Mesothelial cell of epicardium (in vitro differentiated cells): ENCODE measurements around the gene SLC14A1. TPM values are rescaled to one million over a fixed set of nuclear protein-coding genes. Genes with fewer than 3 reads are reported as not detected.
A peak's percentile ranks its signal among the peaks of the same experiment; 100 is the strongest.

Source experiments
- DNase-seq, 2 experiments: peaks; one replicate each; pipeline ENCODE4 v3.0.0; 2021; ENCODE audit warnings: low spot score in 2 of 2; ENCODE audit not compliant: unreplicated experiment in 2 of 2
- H3K27ac Mint-ChIP-seq: 2 replicates; pipeline ENCODE4 v1.8.0; 2021; ENCODE audit warnings: mixed read lengths
- H3K27me3 Mint-ChIP-seq: 2 replicates; pipeline ENCODE4 v1.8.0; 2021; ENCODE audit warnings: low read depth, mixed read lengths
- H3K36me3 Mint-ChIP-seq: 2 replicates; pipeline ENCODE4 v1.8.0; 2021; ENCODE audit warnings: mixed read lengths
- H3K4me1 Mint-ChIP-seq: 2 replicates; pipeline ENCODE4 v1.8.0; 2021; ENCODE audit warnings: mixed read lengths
- H3K4me3 Mint-ChIP-seq: 2 replicates; pipeline ENCODE4 v1.8.0; 2021; ENCODE audit warnings: mild to moderate bottlenecking, moderate library complexity, mixed read lengths
- H3K9me3 Mint-ChIP-seq: 2 replicates; pipeline ENCODE4 v1.8.0; 2021; ENCODE audit warnings: mixed read lengths
- CTCF ChIP-seq: fragments of 200-600 bp; sonication (generic); IDR thresholded peaks from one replicate; pipeline ENCODE4 v1.5.0; 2021; ENCODE audit warnings: antibody characterized with exemption; ENCODE audit not compliant: unreplicated experiment
- total RNA-seq: library from RNA; stranded (reverse); gene quantifications from 3 replicates; pipeline ENCODE4 v1.2.1, GENCODE V29; 2021

Gene SLC14A1
- total RNA-seq, 1 donor from 2014 or later, result not detected

- Mint-ChIP-seq H3K36me3 (no peaks in the 10 kb centered on the region), H3K27me3 (peaks cover 31% of the 10 kb centered on the region), H3K9me3 (peaks cover 3% of the 10 kb centered on the region), H3K27ac (no peak overlapping the region), H3K4me3 (no peak overlapping the region), H3K4me1 (peaks cover 12% of the 10 kb centered on the region)
- DNase-seq, result no peak
- no peak for TF ChIP-seq CTCF
These were observed 56.6 kb downstream of the SLC14A1 start for GRCh38 chr18:45780568-45780967.

- no peak for TF ChIP-seq CTCF
- Mint-ChIP-seq H3K27ac (no peak overlapping the region), H3K27me3 (peaks cover 22% of the 10 kb centered on the region), H3K36me3 (no peaks in the 10 kb centered on the region), H3K9me3 (peaks cover 3% of the 10 kb centered on the region), H3K4me1 (peaks cover 12% of the 10 kb centered on the region), H3K4me3 (no peak overlapping the region)
- DNase-seq, result no peak
These were observed 58.7 kb downstream of the SLC14A1 start for GRCh38 chr18:45782662-45783061.

DNA sequence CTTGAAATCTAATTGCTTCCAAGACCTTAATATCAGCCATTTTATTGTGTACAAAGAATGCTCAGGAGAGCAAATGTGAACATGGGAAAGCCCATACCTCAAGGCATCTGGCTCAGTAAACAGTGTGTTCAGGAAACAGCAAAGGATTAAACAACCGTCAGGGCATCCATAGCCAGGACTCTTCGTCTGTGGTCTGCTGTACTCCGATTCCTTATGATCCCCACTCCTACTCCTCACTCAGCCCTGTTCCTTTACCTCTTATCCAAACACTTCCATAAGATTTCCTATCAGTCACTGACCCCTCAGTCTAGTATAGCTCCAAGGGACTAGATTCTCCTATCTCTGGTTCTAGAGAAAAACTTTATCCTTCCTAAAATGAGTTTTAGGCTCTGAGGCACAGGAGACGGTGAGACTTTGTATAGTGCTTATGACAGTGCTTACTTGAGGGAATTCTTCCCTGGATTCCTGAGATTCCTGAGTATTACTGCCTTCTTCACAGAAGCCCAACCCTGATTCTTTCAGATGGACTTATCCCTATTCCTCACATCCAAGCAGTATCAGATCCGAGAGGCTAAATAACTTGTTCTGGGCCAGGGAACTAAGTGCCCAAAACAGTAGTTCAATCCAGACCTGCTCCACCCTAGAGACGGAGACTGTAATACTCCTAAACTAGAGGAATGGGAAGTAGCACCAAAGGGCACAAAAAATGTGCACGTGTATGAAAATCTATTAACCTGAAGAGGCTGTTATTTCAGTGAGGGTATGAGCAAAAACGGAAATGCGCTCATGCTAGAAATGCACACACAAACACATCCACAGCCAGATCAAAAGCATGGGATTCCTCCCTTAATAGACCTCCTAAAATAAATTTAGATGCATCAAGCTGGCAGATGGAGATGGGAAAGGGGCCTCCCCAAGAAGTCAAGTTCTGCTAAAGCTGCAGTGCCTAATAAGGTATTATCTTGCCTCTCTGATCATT lies 59.4 kb downstream of the SLC14A1 start:
- peaks cover 17% of the 10 kb centered on the region for H3K27me3 Mint-ChIP-seq
- no peak for DNase-seq
- H3K27ac Mint-ChIP-seq, result peak overlapping the region; percentile 92
- peaks cover 3% of the 10 kb centered on the region for H3K9me3 Mint-ChIP-seq
- no peaks in the 10 kb centered on the region for H3K36me3 Mint-ChIP-seq
- TF ChIP-seq CTCF, result no peak
- no peak overlapping the region for H3K4me3 Mint-ChIP-seq
- H3K4me1 Mint-ChIP-seq, result peaks cover 12% of the 10 kb centered on the region

- Mint-ChIP-seq H3K4me1 (peaks cover 12% of the 10 kb centered on the region), H3K9me3 (no peaks in the 10 kb centered on the region), H3K4me3 (no peak overlapping the region), H3K27ac (no peak overlapping the region), H3K27me3 (peaks cover 7% of the 10 kb centered on the region), H3K36me3 (no peaks in the 10 kb centered on the region)
- no peak for TF ChIP-seq CTCF
- DNase-seq, result no peak
These were observed 61.2 kb downstream of the SLC14A1 start for GRCh38 chr18:45785134-45785533.

DNA sequence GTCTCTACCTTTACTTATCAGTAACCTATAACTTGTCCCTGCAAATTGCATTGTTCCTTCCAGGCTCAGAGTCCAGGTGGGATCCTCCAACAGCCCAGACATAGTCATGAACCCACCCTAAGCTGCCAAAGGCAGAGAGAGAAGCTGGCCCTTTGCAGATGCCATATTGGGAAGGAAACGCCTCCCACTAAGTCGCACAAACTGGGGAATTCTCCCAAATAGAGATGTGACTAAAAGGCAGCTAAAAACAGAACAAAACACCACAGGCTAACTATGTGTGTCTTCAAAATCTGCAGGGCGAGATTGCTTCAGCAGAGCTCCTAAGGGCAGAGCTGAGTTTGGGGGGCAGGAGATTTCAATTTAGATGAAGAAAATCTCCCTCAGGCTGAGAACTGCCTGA lies 63.0 kb downstream of the SLC14A1 start:
- Mint-ChIP-seq H3K27ac (no peak overlapping the region), H3K27me3 (peaks cover 4% of the 10 kb centered on the region), H3K4me1 (peaks cover 10% of the 10 kb centered on the region), H3K9me3 (no peaks in the 10 kb centered on the region), H3K36me3 (no peaks in the 10 kb centered on the region), H3K4me3 (no peak overlapping the region)
- DNase-seq, result no peak
- TF ChIP-seq CTCF, result no peak
